ENCODE results near the gene DSE.

GRCh38 chr6:116335612-116336215, 35.0 kb upstream of the DSE start:
- TF ChIP-seq, protein P1, sequence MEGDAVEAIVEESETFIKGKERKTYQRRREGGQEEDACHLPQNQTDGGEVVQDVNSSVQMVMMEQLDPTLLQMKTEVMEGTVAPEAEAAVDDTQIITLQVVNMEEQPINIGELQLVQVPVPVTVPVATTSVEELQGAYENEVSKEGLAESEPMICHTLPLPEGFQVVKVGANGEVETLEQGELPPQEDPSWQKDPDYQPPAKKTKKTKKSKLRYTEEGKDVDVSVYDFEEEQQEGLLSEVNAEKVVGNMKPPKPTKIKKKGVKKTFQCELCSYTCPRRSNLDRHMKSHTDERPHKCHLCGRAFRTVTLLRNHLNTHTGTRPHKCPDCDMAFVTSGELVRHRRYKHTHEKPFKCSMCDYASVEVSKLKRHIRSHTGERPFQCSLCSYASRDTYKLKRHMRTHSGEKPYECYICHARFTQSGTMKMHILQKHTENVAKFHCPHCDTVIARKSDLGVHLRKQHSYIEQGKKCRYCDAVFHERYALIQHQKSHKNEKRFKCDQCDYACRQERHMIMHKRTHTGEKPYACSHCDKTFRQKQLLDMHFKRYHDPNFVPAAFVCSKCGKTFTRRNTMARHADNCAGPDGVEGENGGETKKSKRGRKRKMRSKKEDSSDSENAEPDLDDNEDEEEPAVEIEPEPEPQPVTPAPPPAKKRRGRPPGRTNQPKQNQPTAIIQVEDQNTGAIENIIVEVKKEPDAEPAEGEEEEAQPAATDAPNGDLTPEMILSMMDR (conservative IDR thresholded peaks at IDR 0.05 in 1 of 2, IDR thresholded peaks at IDR 0.05 in 1 of 2; ENCODE audit: low read depth in 1 of 2, low read length in 2 of 2) = no peak
- no peak for TF ChIP-seq EZH2 (IDR thresholded peaks at IDR 0.05; ENCODE audit: low read length, missing control alignments)
